Activated CD4-positive, alpha-beta T cell treated with anti-CD3 and anti-CD28 coated beads, Interleukin-2, amount 10 ng/mL, durations not matched to agents 7 days and 5 days (primary cell): ENCODE measurements around the gene STK11. TPM values are rescaled to one million over a fixed set of nuclear protein-coding genes. Genes with fewer than 3 reads are reported as not detected.

ENCODE experiments used
- CTCF ChIA-PET: fragments of 350-600 bp; sonication (Branson Sonifier 250); formaldehyde crosslinking; loops from one replicate; lab custom pipeline; 2021; ENCODE audit warnings: antibody characterized with exemption; lab: Charles Lee
- POLR2A ChIA-PET: fragments of 350-600 bp; sonication (Branson Sonifier 250); formaldehyde crosslinking; loops from one replicate; lab custom pipeline; 2021; ENCODE audit warnings: antibody characterized with exemption; lab: Charles Lee
- DNase-seq: peaks from one replicate; pipeline ENCODE4 v3.0.0-alpha.2; 2020
- H3K27ac Mint-ChIP-seq: one replicate; pipeline ENCODE4 v1.8.0; 2021; ENCODE audit warnings: mild to moderate bottlenecking, moderate library complexity, mixed read lengths
- H3K27me3 Mint-ChIP-seq: one replicate; pipeline ENCODE4 v1.8.0; 2021; ENCODE audit warnings: mixed read lengths
- H3K36me3 Mint-ChIP-seq: one replicate; pipeline ENCODE4 v1.8.0; 2021; ENCODE audit warnings: low read depth, mixed read lengths
- H3K4me1 Mint-ChIP-seq: one replicate; pipeline ENCODE4 v1.8.0; 2021; ENCODE audit warnings: mixed read lengths
- H3K4me3 Mint-ChIP-seq: one replicate; pipeline ENCODE4 v1.8.0; 2021; ENCODE audit warnings: mild to moderate bottlenecking, moderate library complexity, mixed read lengths
- H3K9me3 Mint-ChIP-seq: one replicate; pipeline ENCODE4 v1.8.0; 2021; ENCODE audit warnings: mixed read lengths
- total RNA-seq, 2 experiments: library from RNA; stranded (reverse); gene quantifications; one replicate each; pipeline ENCODE4 v1.2.3, GENCODE V29; 2021

The STK11 gene
- total RNA-seq, 2 experiments from 2014 or later: 71.7 to 82.0 TPM

DNA sequence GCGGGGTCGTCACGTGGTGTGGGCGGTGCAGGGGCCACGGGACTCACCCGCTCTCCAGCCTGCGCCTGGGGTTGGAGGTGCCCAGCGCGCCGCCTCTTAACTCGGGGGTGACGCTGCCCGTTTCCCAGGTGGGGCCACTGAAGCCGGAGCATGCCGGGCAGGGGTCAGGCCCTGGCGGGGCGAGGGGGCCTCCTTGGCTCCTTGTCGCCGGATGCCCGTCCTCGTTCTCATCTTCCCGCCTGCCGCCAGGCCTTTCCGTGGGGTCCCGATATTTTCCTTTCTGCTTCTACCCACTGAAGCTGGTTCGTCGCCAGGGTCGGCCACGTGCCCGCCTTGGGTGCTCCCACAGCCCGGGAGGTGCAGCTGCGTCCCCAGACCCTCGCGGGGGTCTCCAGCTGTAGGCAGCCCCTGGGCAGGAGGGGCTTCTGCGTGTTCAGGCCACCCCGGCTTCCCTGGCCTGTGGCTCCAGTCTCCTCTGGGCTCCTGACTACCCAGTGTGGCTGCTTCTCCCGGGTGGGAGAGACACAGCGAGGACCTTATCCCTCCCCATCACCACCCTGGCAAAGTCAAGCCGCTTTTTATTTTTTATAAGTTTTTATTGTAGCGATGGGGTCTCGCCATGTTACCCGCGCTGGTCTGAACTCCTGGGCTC, 70.5 kb downstream of the STK11 start:
- POLR2A ChIA-PET: interaction anchor here (1.4 kb wide), 1 partner anchor 23 kb away, joined by 3 read pairs; no protein-coding TSS in a partner anchor
- H3K4me3 Mint-ChIP-seq: peak overlapping the region; percentile 88
- H3K27ac Mint-ChIP-seq: peak overlapping the region; percentile 97
- H3K27me3 Mint-ChIP-seq: no peaks in the 10 kb centered on the region
- H3K36me3 Mint-ChIP-seq: peaks cover 51% of the 10 kb centered on the region
- no peak for DNase-seq
- no peaks in the 10 kb centered on the region for H3K9me3 Mint-ChIP-seq
- CTCF ChIA-PET: interaction anchor here (0.7 to 1.8 kb wide), 3 partner anchors 10 to 107 kb away, joined by 3 to 12 read pairs (median 6); partner anchors contain the start of genes ATP5F1D and NDUFS7
- H3K4me1 Mint-ChIP-seq: peaks cover 50% of the 10 kb centered on the region

DNA sequence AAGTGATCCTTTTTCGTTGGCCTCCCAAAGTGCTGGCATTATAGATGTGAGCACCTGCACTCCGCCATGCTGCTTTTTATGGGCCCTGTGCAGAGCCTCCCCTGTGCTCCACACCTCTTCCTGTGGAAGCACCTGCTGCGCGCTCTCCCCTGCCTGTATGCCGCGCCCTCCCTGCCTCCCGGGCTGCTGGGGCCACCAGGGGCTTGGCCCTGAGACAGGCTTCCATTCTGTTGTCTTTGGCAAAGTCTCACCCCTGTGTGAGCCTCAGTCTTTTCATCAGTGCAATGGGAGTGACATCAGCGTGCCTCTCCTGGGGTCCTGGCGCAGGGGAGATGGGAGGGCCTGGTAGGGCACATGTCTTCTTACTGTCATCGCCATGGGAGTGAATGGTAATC, 71.0 kb downstream of the STK11 start:
- Mint-ChIP-seq H3K4me1 (peaks cover 45% of the 10 kb centered on the region), H3K9me3 (no peaks in the 10 kb centered on the region), H3K27me3 (no peaks in the 10 kb centered on the region), H3K27ac (peak overlapping the region; percentile 97), H3K36me3 (peaks cover 46% of the 10 kb centered on the region), H3K4me3 (peak overlapping the region; percentile 88)
- ChIA-PET POLR2A (no interaction called here), CTCF (interaction anchor here (0.7 to 1.8 kb wide), 2 partner anchors 10 to 107 kb away, joined by 3 to 12 read pairs; partner anchors contain the start of gene NDUFS7)
- peak; percentile 47 for DNase-seq

GRCh38 chr19:1277061-1277460, 71.5 kb downstream of the STK11 start:
- Mint-ChIP-seq H3K36me3 (peaks cover 42% of the 10 kb centered on the region), H3K27me3 (no peaks in the 10 kb centered on the region), H3K9me3 (no peaks in the 10 kb centered on the region), H3K4me1 (peaks cover 40% of the 10 kb centered on the region), H3K4me3 (peak overlapping the region; percentile 88), H3K27ac (peak overlapping the region; percentile 97)
- POLR2A ChIA-PET: no interaction called here
- no peak for DNase-seq
- CTCF ChIA-PET: no interaction called here

Other genes with a start within 250 kb of the STK11 start
- 10 to 100 TPM; 39.2 to 49.2 TPM for gene WDR18, start 221.4 kb upstream of the STK11 start, total RNA-seq
- not detected for gene GRIN3B, start 205.4 kb upstream of the STK11 start, total RNA-seq
- 100 to 1,000 TPM; 183 to 195 TPM for gene TMEM259, start 184.7 kb upstream of the STK11 start, total RNA-seq
- gene RNU6-2, start 184.3 kb upstream of the STK11 start, total RNA-seq: not detected
- 100 to 1,000 TPM; 558 to 580 TPM for gene CNN2, start 179.2 kb upstream of the STK11 start, total RNA-seq
- gene ABCA7, start 165.7 kb upstream of the STK11 start, total RNA-seq: 10 to 100 TPM; 75.9 to 87.5 TPM
- gene ARHGAP45, start 138.6 kb upstream of the STK11 start, total RNA-seq: 100 to 1,000 TPM; 487 to 570 TPM
- 100 to 1,000 TPM; 120 to 133 TPM for gene POLR2E, start 110.4 kb upstream of the STK11 start, total RNA-seq
- 100 to 1,000 TPM; 106 to 114 TPM for gene GPX4, start 101.8 kb upstream of the STK11 start, total RNA-seq
- gene SBNO2, start 31.5 kb upstream of the STK11 start, total RNA-seq: 10 to 100 TPM; 84.7 to 91.7 TPM
- not detected for gene CBARP, start 32.2 kb downstream of the STK11 start, total RNA-seq
- gene ATP5F1D, start 36.0 kb downstream of the STK11 start, total RNA-seq: 100 to 1,000 TPM; 151 to 166 TPM
- gene MIDN, start 42.8 kb downstream of the STK11 start, total RNA-seq: 10 to 100 TPM; 58.0 to 65.7 TPM
- 100 to 1,000 TPM; 169 to 224 TPM for gene CIRBP, start 63.6 kb downstream of the STK11 start, total RNA-seq
- 10 to 100 TPM; 47.8 to 51.5 TPM for gene FAM174C, start 69.8 kb downstream of the STK11 start, total RNA-seq
- not detected for gene EFNA2, start 80.1 kb downstream of the STK11 start, total RNA-seq
- 100 to 1,000 TPM in 1 of 2 experiments, 10 to 100 TPM in 1; 99.3 to 103 TPM for gene NDUFS7, start 178.1 kb downstream of the STK11 start, total RNA-seq
- gene GAMT, start 195.8 kb downstream of the STK11 start, total RNA-seq: 10 to 100 TPM; 23.0 to 25.9 TPM
- gene DAZAP1, start 201.8 kb downstream of the STK11 start, total RNA-seq: 100 to 1,000 TPM; 235 to 241 TPM
- 1,000 to 10,000 TPM; 1,158 to 1,387 TPM for gene RPS15, start 232.6 kb downstream of the STK11 start, total RNA-seq
- gene APC2, start 244.3 kb downstream of the STK11 start, total RNA-seq: under 1 TPM; 0.02 to 0.10 TPM